Suprapubic skin (tissue), 4 donors: Measurements from ENCODE around the gene PSD. TPM values are rescaled to one million over a fixed set of nuclear protein-coding genes. Genes with fewer than 3 reads are reported as not detected.
A peak's percentile ranks its signal among the peaks of the same experiment; 100 is the strongest.

Experiments
- DNase-seq, 2 donors: peaks; one replicate each; pipeline ENCODE4 v3.0.0-alpha.2; 2019; ENCODE audit warnings: low spot score in 2 of 2
- H3K27ac ChIP-seq: fragments of 200-600 bp; sonication (generic); one replicate; pipeline ENCODE4 v1.5.1; 2019
- H3K27me3 ChIP-seq: fragments of 200-600 bp; sonication (generic); one replicate; pipeline ENCODE4 v1.5.1; 2019
- H3K36me3 ChIP-seq: fragments of 200-600 bp; sonication (generic); one replicate; pipeline ENCODE4 v1.5.1; 2019
- H3K4me1 ChIP-seq: fragments of 200-600 bp; sonication (generic); one replicate; pipeline ENCODE4 v1.5.1; 2019
- H3K4me3 ChIP-seq: fragments of 200-600 bp; sonication (generic); one replicate; pipeline ENCODE4 v1.5.1; 2019; ENCODE audit warnings: mild to moderate bottlenecking
- H3K9me3 ChIP-seq: fragments of 200-600 bp; sonication (generic); one replicate; pipeline ENCODE4 v1.5.1; 2019
- EP300 ChIP-seq: sonication (generic); formaldehyde crosslinking; IDR thresholded peaks from one replicate; pipeline ENCODE4 v1.6.1; 2017; ENCODE audit warnings: antibody characterized with exemption
- POLR2A ChIP-seq, 2 donors: fragments of 450-650 bp; IDR thresholded peaks; one replicate each; pipeline ENCODE4 v1.6.1; 2017; ENCODE audit warnings: antibody characterized with exemption in 2 of 2, mild to moderate bottlenecking in 2 of 2, moderate library complexity in 2 of 2
- POLR2AphosphoS5 ChIP-seq, 3 donors: sonication (generic); formaldehyde crosslinking; IDR thresholded peaks; one replicate each; pipeline ENCODE4 v1.6.1; 2017; ENCODE audit warnings: antibody characterized with exemption in 3 of 3
- WGBS: methylation state at CpG from one replicate; pipeline ENCODE4 v1.1.5; 2018; 5-methylcytosine and 5-hydroxymethylcytosine counted together
- total RNA-seq, 4 donors: library from RNA; depleted of rRNA; stranded (reverse); fragments of >200 nt; gene quantifications; one replicate each; pipeline ENCODE4 v1.1.0, GENCODE V29; 2016
- TF ChIP-seq, protein P1 (sequence below), 2 donors: fragments of 200-600 bp in 1 of 2; fragments of 450-650 bp in 1 of 2; sonication (generic) in 1 of 2; IDR thresholded peaks; one replicate each; pipeline ENCODE4 v1.5.1; 2016 to 2019; ENCODE audit warnings: antibody characterized with exemption in 2 of 2, mild to moderate bottlenecking in 1 of 2, moderate library complexity in 1 of 2

PSD gene
- total RNA-seq, 4 donors from 2014 or later, result 1.7 to 4.8 (median 2.1) TPM

DNA sequence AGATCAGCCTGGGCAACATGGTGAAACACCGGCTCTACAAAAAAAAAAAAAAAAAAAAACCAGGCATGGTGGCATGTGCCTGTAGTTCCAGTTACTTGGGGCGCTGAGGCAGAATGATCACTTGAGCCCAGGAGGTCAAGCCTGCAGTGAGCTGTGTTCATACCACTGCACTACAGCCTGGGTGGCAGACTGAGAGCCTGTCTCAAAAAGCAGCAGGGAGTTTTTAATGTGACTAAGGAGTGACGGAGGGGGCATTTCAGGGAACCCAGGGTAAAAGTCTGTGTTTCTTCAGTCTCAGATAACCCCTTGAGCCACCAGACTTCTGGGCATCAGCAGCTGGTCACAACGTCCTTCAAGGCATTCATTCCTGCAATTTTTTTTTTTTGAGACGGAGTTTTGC is 34.9 kb upstream of the PSD start:
- WGBS, result 90% methylated on average over 5 of the region's 5 CpGs
- peaks cover 21% of the 10 kb centered on the region for H3K4me1 ChIP-seq
- H3K4me3 ChIP-seq, result no peak overlapping the region
- H3K36me3 ChIP-seq, result no peaks in the 10 kb centered on the region
- TF ChIP-seq EP300 (no peak), POLR2A (IDR thresholded peaks at IDR 0.05) (no peak), POLR2AphosphoS5 (IDR thresholded peaks at IDR 0.05) (no peak)
- TF ChIP-seq, protein P1, sequence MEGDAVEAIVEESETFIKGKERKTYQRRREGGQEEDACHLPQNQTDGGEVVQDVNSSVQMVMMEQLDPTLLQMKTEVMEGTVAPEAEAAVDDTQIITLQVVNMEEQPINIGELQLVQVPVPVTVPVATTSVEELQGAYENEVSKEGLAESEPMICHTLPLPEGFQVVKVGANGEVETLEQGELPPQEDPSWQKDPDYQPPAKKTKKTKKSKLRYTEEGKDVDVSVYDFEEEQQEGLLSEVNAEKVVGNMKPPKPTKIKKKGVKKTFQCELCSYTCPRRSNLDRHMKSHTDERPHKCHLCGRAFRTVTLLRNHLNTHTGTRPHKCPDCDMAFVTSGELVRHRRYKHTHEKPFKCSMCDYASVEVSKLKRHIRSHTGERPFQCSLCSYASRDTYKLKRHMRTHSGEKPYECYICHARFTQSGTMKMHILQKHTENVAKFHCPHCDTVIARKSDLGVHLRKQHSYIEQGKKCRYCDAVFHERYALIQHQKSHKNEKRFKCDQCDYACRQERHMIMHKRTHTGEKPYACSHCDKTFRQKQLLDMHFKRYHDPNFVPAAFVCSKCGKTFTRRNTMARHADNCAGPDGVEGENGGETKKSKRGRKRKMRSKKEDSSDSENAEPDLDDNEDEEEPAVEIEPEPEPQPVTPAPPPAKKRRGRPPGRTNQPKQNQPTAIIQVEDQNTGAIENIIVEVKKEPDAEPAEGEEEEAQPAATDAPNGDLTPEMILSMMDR (IDR thresholded peaks at IDR 0.05), result no peak
- H3K27ac ChIP-seq, result no peak overlapping the region
- H3K9me3 ChIP-seq, result no peaks in the 10 kb centered on the region
- no peaks in the 10 kb centered on the region for H3K27me3 ChIP-seq
- DNase-seq, result no peak

DNA sequence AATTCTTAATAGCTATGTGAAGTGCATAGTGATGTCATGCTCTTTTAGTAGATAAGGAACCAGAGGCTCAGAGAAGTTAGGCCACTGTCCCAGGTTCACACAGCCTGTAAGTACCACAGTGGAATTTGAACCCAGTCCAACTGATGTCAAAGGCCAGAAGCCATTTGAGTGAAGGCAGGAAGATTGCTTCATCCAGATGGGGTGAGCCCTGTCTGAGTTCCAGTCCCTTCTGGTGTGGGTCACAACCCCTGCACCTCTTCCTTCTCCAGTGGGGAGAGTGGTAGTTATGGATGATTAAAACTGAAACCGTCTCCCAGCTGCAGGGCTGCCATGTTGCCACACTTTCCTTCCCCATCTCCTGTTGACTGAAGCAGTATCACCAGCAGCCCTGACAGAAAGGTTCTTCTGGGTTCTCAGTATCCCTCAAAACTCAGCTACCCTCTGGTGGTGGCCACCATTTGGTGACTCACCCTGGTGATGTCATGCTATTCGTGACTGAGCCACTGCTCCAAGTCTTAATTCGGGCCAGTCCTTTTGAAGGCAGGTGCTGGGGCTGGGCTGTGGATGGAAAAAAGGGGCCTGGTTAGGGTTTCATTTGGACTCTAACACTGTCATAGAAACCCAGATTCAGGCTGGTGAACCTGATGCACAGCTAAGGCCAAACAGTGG is 34.2 kb upstream of the PSD start:
- WGBS, result 37% methylated on average over 3 of the region's 3 CpGs
- H3K4me3 ChIP-seq, result no peak overlapping the region
- H3K36me3 ChIP-seq, result no peaks in the 10 kb centered on the region
- H3K27me3 ChIP-seq, result no peaks in the 10 kb centered on the region
- H3K27ac ChIP-seq, result no peak overlapping the region
- H3K9me3 ChIP-seq, result no peaks in the 10 kb centered on the region
- TF ChIP-seq POLR2A (IDR thresholded peaks at IDR 0.05), result no peak
- no peak for TF ChIP-seq EP300
- no peak for TF ChIP-seq POLR2AphosphoS5 (IDR thresholded peaks at IDR 0.05)
- TF ChIP-seq, protein P1 (IDR thresholded peaks at IDR 0.05), result no peak
- H3K4me1 ChIP-seq, result peaks cover 21% of the 10 kb centered on the region
- no peak for DNase-seq

- H3K4me3 ChIP-seq, result peak within 1 kb of the TSS; percentile 93
- TF ChIP-seq, protein P1 (IDR thresholded peaks at IDR 0.05), result no peak
- TF ChIP-seq EP300 (no peak), POLR2AphosphoS5 (IDR thresholded peaks at IDR 0.05) (no peak), POLR2A (IDR thresholded peaks at IDR 0.05) (no peak)
- no peaks in the 10 kb centered on the region for H3K27me3 ChIP-seq
- H3K4me1 ChIP-seq, result peaks cover 21% of the 10 kb centered on the region
- no peaks in the 10 kb centered on the region for H3K36me3 ChIP-seq
- peak within 1 kb of the TSS; percentile 91 for H3K27ac ChIP-seq
- no peaks in the 10 kb centered on the region for H3K9me3 ChIP-seq
- 14% methylated on average over 27 of the region's 28 CpGs for WGBS
- no peak for DNase-seq
These were observed 32.8 kb upstream of the PSD start, which contains the start of gene C10orf95 for GRCh38 chr10:102451105-102451969. C10orf95 (minus strand) TSS chr10:102451543; CDS start chr10:102451093, 450 bp downstream.

DNA sequence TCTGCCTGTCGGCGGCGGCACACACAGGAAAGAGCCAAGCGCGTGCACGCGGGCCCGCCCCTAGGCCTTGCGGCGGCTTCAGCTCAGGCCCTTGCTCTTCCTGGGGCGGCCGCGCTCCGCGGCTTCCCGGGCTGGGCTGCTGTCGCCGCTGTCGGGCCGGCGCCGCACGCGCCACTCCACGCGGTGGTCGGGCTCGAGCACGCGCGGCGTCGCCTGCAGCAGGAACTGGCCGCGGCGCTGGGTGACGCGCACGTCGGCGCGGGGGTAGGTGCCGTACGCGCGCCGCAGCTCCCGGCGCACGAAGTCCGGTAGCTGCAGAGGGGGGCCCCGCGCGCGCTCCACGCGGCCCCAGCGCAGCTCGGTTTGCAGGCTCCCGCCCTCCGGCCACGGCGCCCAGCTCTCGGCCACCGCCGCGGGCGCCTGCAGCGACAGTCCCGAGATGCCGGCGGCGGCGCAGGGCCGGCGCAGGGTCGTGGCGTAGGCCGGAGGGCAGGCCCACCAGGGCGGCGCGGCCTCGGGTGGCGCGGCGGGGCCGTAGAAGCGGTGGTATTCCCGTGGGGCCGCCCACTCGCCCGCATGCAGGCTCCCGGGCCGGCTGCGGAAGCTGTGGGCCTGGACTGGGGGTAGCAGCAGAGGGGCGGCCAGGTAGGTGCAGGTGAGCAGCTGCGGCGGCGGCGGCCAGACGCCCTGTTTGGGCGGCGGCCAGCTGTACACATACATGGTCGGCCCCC is 32.0 kb upstream of the PSD start:
- Histone ChIP-seq H3K4me3 (peak overlapping the region; percentile 93), H3K27me3 (no peaks in the 10 kb centered on the region), H3K4me1 (peaks cover 21% of the 10 kb centered on the region), H3K36me3 (no peaks in the 10 kb centered on the region), H3K27ac (peak overlapping the region; percentile 91), H3K9me3 (no peaks in the 10 kb centered on the region)
- 2% methylated on average over 12 of the region's 104 CpGs for WGBS
- DNase-seq, result peak in 1 of 2 donors; percentile 84
- TF ChIP-seq, protein P1 (IDR thresholded peaks at IDR 0.05), result no peak
- TF ChIP-seq POLR2AphosphoS5 (IDR thresholded peaks at IDR 0.05), result peak in 1 of 3 donors; percentile 30
- TF ChIP-seq POLR2A (IDR thresholded peaks at IDR 0.05), result peak; percentile 8 to 41
- no peak for TF ChIP-seq EP300

DNA sequence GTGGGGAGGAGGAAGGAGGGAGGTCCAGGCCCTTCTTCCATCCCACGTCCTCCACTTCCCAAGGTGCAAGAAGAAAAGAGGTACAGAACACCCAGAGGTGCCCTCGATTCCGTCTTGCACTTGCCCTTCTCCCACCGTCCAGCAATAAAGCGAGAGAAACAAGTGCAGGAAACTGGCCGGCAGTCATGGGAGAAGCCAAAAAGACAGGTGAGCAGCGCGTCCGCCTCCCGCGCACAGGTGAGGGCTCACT is 31.5 kb upstream of the PSD start:
- no peaks in the 10 kb centered on the region for H3K36me3 ChIP-seq
- WGBS, result 0% methylated on average over 11 of the region's 11 CpGs
- peaks cover 21% of the 10 kb centered on the region for H3K4me1 ChIP-seq
- TF ChIP-seq POLR2AphosphoS5 (IDR thresholded peaks at IDR 0.05), result peak in 1 of 3 donors; percentile 22
- no peak for TF ChIP-seq POLR2A (IDR thresholded peaks at IDR 0.05)
- peak overlapping the region; percentile 91 for H3K27ac ChIP-seq
- H3K4me3 ChIP-seq, result peak overlapping the region; percentile 93
- no peaks in the 10 kb centered on the region for H3K9me3 ChIP-seq
- H3K27me3 ChIP-seq, result no peaks in the 10 kb centered on the region
- DNase-seq, result no peak
